ENCODE data around the gene SIDT1.

DNA sequence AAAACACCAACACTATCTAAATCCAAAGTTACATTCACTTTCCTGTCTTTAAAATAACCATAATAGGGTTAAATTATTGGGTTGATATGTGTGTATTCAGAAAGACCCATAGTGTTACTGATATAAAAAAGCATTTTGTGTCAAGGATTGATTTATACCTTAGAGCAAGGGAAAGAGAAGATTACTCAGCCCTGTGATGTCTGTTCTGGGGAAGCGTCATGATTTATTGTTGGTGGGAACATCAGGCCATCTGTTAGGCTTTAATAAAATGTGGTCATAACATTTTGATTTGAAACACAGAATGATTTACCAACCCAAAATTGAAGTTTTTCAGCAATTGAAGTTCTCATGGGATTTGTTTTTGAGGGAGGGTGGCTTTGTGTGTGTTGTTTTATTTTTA, 33.2 kb downstream of the SIDT1 start:
- TF ChIP-seq, protein P1, sequence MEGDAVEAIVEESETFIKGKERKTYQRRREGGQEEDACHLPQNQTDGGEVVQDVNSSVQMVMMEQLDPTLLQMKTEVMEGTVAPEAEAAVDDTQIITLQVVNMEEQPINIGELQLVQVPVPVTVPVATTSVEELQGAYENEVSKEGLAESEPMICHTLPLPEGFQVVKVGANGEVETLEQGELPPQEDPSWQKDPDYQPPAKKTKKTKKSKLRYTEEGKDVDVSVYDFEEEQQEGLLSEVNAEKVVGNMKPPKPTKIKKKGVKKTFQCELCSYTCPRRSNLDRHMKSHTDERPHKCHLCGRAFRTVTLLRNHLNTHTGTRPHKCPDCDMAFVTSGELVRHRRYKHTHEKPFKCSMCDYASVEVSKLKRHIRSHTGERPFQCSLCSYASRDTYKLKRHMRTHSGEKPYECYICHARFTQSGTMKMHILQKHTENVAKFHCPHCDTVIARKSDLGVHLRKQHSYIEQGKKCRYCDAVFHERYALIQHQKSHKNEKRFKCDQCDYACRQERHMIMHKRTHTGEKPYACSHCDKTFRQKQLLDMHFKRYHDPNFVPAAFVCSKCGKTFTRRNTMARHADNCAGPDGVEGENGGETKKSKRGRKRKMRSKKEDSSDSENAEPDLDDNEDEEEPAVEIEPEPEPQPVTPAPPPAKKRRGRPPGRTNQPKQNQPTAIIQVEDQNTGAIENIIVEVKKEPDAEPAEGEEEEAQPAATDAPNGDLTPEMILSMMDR (IDR thresholded peaks at IDR 0.05) = no peak
- no peak for TF ChIP-seq POLR2A (IDR thresholded peaks at IDR 0.05)

Data from right lobe of liver (tissue), 4 donors.